K562 (cell line): ENCODE data around the gene MRM2. TPM values are rescaled to one million over a fixed set of nuclear protein-coding genes. Genes with fewer than 3 reads are reported as not detected.
A peak's percentile ranks its signal among the peaks of the same experiment; 100 is the strongest.

Experiments used
- CBFA2T2 ChIP-seq: fragments of 450-650 bp; conservative IDR thresholded peaks from 2 replicates; pipeline ENCODE4 v1.6.1; 2017; ENCODE audit warnings: mild to moderate bottlenecking
- DPF2 ChIP-seq: fragments of 450-650 bp; IDR thresholded peaks from 2 replicates; pipeline ENCODE4 v1.6.1; 2016
- ELF1 ChIP-seq: fragments of 200-800 bp; sonication (Bioruptor generic); IDR thresholded peaks from 2 replicates; pipeline ENCODE4 v1.6.1; 2016; ENCODE audit warnings: missing genetic modification characterization, missing compliant biosample characterization
- ESRRB ChIP-seq: fragments of 250-450 bp; sonication (Bioruptor Pico); IDR thresholded peaks from 2 replicates; pipeline ENCODE4 v1.5.0; 2020; ENCODE audit warnings: mild to moderate bottlenecking, moderate library complexity, borderline replicate concordance
- FOS ChIP-seq: IDR thresholded peaks from 3 replicates; pipeline ENCODE4 v1.6.1; 2011; ENCODE audit not compliant: insufficient read length; ENCODE audit errors: extremely low read depth
- HDGF ChIP-seq: fragments of 450-650 bp; IDR thresholded peaks from 2 replicates; pipeline ENCODE4 v1.6.1; 2016
- MECOM ChIP-seq: fragments of 250-450 bp; sonication (Bioruptor Pico); IDR thresholded peaks from 2 replicates; pipeline ENCODE4 v1.8.0; 2022; ENCODE audit warnings: inconsistent platforms
- MIER1 ChIP-seq: fragments of 450-650 bp; IDR thresholded peaks from 2 replicates; pipeline ENCODE4 v1.6.1; 2016; ENCODE audit warnings: antibody characterized with exemption, mild to moderate bottlenecking, low read depth
- RHOXF2B ChIP-seq: fragments of 250-450 bp; sonication (Bioruptor Pico); conservative IDR thresholded peaks from 2 replicates; pipeline ENCODE4 v1.5.1; 2021
- SAP30 ChIP-seq: fragments of 200-600 bp; sonication (generic); IDR thresholded peaks from 2 replicates; pipeline ENCODE4 v1.6.1; 2012; ENCODE audit warnings: borderline replicate concordance, low read depth, mild to moderate bottlenecking, moderate library complexity, low read length, control low read depth, inconsistent platforms; ENCODE audit not compliant: insufficient read depth, poor library complexity, severe bottlenecking
- SIRT6 ChIP-seq: IDR thresholded peaks from one replicate; pipeline ENCODE4 v1.6.1; 2012; ENCODE audit warnings: low read depth, mild to moderate bottlenecking, control low read depth, inconsistent platforms, low read length, moderate library complexity
- TEAD4 ChIP-seq, 2 experiments: sonication (generic) in 1 of 2; formaldehyde crosslinking in 1 of 2; IDR thresholded peaks; 2 replicates each; pipeline versions ENCODE4 v1.6.1 to v1.8.0; 2012 to 2022; ENCODE audit warnings: borderline replicate concordance in 1 of 2, inconsistent platforms in 1 of 2, low read length in 1 of 2, mild to moderate bottlenecking in 1 of 2, missing genetic modification reagents in 1 of 2
- ZNF121 ChIP-seq: sonication (generic); formaldehyde crosslinking; conservative IDR thresholded peaks from 2 replicates; pipeline ENCODE4 v1.8.0; 2022; ENCODE audit warnings: missing genetic modification reagents
- ZNF239 ChIP-seq: fragments of 250-450 bp; sonication (Bioruptor Pico); IDR thresholded peaks from 2 replicates; pipeline ENCODE4 v1.4.0; 2020; ENCODE audit warnings: mild to moderate bottlenecking
- ZNF699 ChIP-seq: fragments of 250-450 bp; sonication (Bioruptor Pico); IDR thresholded peaks from 2 replicates; pipeline ENCODE4 v1.8.0; 2021; ENCODE audit warnings: mild to moderate bottlenecking, moderate library complexity; ENCODE audit not compliant: insufficient replicate concordance
- polyA plus RNA-seq, 8 experiments: library from polyadenylated mRNA; depleted of rRNA in 4 of 8; stranded (reverse) in 5 of 8; unstranded in 3 of 8; fragments of >200 nt; fragmentation: Nextera tagmentation in 2 of 8; fragmentation: Illumina TruSeq in 1 of 8; extraction: Ambion mirVana in 2 of 8; extraction: Trizol in 1 of 8; gene quantifications; 2 replicates each; pipeline versions ENCODE4 v1.2.1 to v1.2.3, GENCODE V29; 2011 to 2014; ENCODE audit warnings: inconsistent platforms in 1 of 8, missing spikeins in 1 of 8
- total RNA-seq, 7 experiments: library from RNA; depleted of rRNA in 6 of 7; stranded (reverse); fragments of >200 nt in 6 of 7; fragmentation: Illumina TruSeq in 2 of 7; extraction: Trizol in 2 of 7; gene quantifications; 2 replicates each; pipeline versions ENCODE4 v1.2.1 to v1.2.3, GENCODE V29; 2011 to 2021; ENCODE audit warnings: low replicate concordance in 1 of 7
- TF ChIP-seq, protein P1 (sequence below): fragments of 450-650 bp; IDR thresholded peaks from 2 replicates; pipeline ENCODE4 v1.6.1; 2016; ENCODE audit warnings: borderline replicate concordance
- TF ChIP-seq, protein P2 (sequence below): fragments of 250-450 bp; sonication (Bioruptor Pico); IDR thresholded peaks from 2 replicates; pipeline ENCODE4 v1.8.0; 2021; ENCODE audit warnings: moderate library complexity, mild to moderate bottlenecking, inconsistent platforms
- TF ChIP-seq, protein P3 (sequence below): sonication (generic); formaldehyde crosslinking; IDR thresholded peaks from 2 replicates; pipeline ENCODE4 v1.8.1; 2023; ENCODE audit warnings: mild to moderate bottlenecking, missing genetic modification reagents
- TF ChIP-seq, protein P4 (sequence below): fragments of 250-450 bp; sonication (Bioruptor Pico); IDR thresholded peaks from 2 replicates; pipeline ENCODE4 v1.8.0; 2022; ENCODE audit warnings: inconsistent platforms

MRM2 gene
- total and polyA plus RNA-seq, 9 of the 15 experiments (the other 6 are each of a cell fraction or from before 2014, with no cell fraction given), result 32.4 to 116 (median 50.5) TPM

DNA sequence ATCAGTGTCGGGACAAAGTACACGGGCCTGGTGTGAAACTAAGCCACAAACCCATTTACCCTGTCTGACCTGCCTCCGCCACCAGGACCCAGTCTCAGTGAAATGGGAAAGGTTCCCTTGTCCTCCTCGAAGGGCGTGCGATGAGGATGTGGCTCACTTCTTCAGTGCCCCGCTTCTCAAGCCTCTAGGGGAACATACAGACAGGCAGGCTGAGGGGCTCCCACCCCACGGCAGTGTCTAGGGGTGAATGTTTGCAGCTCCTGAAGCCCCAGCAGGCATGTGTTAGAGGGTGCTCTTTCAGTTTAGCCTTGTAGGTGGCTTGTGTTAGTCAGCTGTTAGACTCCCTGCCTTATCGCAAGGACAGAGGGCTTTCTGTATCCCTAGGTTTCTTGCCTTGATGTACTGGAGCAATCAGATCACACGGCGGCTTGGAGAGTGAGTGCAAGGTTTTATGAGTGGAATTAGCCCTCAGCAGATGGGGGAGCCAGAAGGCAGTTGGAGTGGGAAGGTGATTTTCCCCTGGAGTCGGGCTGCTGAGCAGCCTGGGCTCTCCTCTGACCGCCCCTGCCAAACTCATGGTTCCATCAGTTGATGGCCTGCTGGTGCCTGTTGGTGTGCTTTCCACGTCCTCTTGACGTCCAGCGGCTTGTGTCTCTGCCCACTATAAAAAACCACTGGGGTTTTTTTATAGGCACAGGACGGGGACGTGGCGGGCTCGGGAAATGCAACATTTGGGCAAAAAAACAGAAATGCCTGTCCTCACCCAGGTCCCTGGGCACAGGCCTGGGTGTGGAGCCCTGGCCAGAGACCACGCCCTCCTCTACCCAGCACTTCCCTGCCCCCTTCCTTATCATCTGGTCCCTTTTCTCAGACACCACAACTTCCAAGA is 780 bp upstream of the MRM2 start (continued):
- TF ChIP-seq ELF1 (no peak), HDGF (no peak), FOS (no peak), MECOM (CRISPR knock-in tag) (no peak), DPF2 (peak; percentile 36), TEAD4 (IDR thresholded peaks at IDR 0.05; ENCODE audit: low read length) (peak; percentile 15; the same call in 1 of the 2 replicates), TEAD4 (CRISPR knock-in tag; IDR thresholded peaks at IDR 0.05; ENCODE audit: borderline replicate concordance) (no peak), ZNF239 (CRISPR knock-in tag) (no peak), ESRRB (CRISPR knock-in tag) (no peak), SIRT6 (no peak), CBFA2T2 (peak; percentile 13; the same call in 1 of the 2 replicates), MIER1 (no peak), ZNF121 (no peak), ZNF699 (CRISPR knock-in tag) (no peak), SAP30 (no peak), RHOXF2B (no peak)
- TF ChIP-seq, protein P1, sequence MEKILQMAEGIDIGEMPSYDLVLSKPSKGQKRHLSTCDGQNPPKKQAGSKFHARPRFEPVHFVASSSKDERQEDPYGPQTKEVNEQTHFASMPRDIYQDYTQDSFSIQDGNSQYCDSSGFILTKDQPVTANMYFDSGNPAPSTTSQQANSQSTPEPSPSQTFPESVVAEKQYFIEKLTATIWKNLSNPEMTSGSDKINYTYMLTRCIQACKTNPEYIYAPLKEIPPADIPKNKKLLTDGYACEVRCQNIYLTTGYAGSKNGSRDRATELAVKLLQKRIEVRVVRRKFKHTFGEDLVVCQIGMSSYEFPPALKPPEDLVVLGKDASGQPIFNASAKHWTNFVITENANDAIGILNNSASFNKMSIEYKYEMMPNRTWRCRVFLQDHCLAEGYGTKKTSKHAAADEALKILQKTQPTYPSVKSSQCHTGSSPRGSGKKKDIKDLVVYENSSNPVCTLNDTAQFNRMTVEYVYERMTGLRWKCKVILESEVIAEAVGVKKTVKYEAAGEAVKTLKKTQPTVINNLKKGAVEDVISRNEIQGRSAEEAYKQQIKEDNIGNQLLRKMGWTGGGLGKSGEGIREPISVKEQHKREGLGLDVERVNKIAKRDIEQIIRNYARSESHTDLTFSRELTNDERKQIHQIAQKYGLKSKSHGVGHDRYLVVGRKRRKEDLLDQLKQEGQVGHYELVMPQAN, result peak; percentile 6; the same call in 1 of the 2 replicates
- TF ChIP-seq, protein P2, sequence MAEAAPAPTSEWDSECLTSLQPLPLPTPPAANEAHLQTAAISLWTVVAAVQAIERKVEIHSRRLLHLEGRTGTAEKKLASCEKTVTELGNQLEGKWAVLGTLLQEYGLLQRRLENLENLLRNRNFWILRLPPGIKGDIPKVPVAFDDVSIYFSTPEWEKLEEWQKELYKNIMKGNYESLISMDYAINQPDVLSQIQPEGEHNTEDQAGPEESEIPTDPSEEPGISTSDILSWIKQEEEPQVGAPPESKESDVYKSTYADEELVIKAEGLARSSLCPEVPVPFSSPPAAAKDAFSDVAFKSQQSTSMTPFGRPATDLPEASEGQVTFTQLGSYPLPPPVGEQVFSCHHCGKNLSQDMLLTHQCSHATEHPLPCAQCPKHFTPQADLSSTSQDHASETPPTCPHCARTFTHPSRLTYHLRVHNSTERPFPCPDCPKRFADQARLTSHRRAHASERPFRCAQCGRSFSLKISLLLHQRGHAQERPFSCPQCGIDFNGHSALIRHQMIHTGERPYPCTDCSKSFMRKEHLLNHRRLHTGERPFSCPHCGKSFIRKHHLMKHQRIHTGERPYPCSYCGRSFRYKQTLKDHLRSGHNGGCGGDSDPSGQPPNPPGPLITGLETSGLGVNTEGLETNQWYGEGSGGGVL, result no peak
- TF ChIP-seq, protein P3, sequence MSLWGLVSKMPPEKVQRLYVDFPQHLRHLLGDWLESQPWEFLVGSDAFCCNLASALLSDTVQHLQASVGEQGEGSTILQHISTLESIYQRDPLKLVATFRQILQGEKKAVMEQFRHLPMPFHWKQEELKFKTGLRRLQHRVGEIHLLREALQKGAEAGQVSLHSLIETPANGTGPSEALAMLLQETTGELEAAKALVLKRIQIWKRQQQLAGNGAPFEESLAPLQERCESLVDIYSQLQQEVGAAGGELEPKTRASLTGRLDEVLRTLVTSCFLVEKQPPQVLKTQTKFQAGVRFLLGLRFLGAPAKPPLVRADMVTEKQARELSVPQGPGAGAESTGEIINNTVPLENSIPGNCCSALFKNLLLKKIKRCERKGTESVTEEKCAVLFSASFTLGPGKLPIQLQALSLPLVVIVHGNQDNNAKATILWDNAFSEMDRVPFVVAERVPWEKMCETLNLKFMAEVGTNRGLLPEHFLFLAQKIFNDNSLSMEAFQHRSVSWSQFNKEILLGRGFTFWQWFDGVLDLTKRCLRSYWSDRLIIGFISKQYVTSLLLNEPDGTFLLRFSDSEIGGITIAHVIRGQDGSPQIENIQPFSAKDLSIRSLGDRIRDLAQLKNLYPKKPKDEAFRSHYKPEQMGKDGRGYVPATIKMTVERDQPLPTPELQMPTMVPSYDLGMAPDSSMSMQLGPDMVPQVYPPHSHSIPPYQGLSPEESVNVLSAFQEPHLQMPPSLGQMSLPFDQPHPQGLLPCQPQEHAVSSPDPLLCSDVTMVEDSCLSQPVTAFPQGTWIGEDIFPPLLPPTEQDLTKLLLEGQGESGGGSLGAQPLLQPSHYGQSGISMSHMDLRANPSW (CRISPR knock-in tag), result no peak
- TF ChIP-seq, protein P4, sequence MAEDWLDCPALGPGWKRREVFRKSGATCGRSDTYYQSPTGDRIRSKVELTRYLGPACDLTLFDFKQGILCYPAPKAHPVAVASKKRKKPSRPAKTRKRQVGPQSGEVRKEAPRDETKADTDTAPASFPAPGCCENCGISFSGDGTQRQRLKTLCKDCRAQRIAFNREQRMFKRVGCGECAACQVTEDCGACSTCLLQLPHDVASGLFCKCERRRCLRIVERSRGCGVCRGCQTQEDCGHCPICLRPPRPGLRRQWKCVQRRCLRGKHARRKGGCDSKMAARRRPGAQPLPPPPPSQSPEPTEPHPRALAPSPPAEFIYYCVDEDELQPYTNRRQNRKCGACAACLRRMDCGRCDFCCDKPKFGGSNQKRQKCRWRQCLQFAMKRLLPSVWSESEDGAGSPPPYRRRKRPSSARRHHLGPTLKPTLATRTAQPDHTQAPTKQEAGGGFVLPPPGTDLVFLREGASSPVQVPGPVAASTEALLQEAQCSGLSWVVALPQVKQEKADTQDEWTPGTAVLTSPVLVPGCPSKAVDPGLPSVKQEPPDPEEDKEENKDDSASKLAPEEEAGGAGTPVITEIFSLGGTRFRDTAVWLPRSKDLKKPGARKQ (CRISPR knock-in tag), result no peak
